IPS-15b (cell line): ENCODE measurements around the gene CEP72.
"Not testable (repeated sequence)": the region's sequence is repeated elsewhere in the genome, so short reads cannot be mapped to it uniquely, and the experiment has no call there.

Experiments
- H3K27me3 ChIP-seq: one replicate; pipeline ENCODE4 v1.6.1; 2013; ENCODE audit warnings: low read length; ENCODE audit not compliant: control insufficient read depth, insufficient read depth
- H3K36me3 ChIP-seq: one replicate; pipeline ENCODE4 v1.6.1; 2013; ENCODE audit warnings: low read length; ENCODE audit not compliant: control insufficient read depth, insufficient read depth
- H3K4me1 ChIP-seq: one replicate; pipeline ENCODE4 v1.6.1; 2013; ENCODE audit warnings: mild to moderate bottlenecking, low read length; ENCODE audit not compliant: control insufficient read depth, insufficient read depth
- H3K4me3 ChIP-seq: one replicate; pipeline ENCODE4 v1.5.1; 2013; ENCODE audit warnings: low read depth, low read length
- H3K9ac ChIP-seq: one replicate; pipeline ENCODE4 v1.6.1; 2013; ENCODE audit warnings: low read depth, mild to moderate bottlenecking, low read length
- H3K9me3 ChIP-seq: one replicate; pipeline ENCODE4 v1.6.1; 2013; ENCODE audit warnings: mild to moderate bottlenecking, low read length; ENCODE audit not compliant: control insufficient read depth, insufficient read depth

Gene CEP72

DNA sequence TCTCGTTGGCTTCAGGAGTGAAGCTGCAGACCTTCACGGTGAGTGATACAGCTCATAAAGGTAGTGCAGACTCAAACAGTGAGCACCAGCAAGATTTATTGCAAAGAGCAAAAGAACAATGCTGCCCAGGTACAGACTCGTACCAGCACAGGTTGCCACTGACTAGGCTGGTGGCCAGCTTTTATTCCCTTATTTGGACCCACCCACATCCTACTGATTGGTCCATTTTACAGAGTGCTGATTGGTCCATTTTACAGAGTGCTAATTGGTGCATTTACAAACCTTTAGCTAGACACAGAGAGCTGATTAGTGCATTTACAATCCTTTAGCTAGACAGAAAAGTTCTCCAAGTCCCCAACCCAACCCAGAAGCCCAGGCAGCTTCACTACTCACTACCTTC, 29.7 kb upstream of the CEP72 start:
- not testable (repeated sequence) for H3K4me3 ChIP-seq, H3K4me1 ChIP-seq, H3K36me3 ChIP-seq, H3K9me3 ChIP-seq, H3K9ac ChIP-seq
- H3K27me3 ChIP-seq = peaks cover 36% of the 10 kb centered on the region

DNA sequence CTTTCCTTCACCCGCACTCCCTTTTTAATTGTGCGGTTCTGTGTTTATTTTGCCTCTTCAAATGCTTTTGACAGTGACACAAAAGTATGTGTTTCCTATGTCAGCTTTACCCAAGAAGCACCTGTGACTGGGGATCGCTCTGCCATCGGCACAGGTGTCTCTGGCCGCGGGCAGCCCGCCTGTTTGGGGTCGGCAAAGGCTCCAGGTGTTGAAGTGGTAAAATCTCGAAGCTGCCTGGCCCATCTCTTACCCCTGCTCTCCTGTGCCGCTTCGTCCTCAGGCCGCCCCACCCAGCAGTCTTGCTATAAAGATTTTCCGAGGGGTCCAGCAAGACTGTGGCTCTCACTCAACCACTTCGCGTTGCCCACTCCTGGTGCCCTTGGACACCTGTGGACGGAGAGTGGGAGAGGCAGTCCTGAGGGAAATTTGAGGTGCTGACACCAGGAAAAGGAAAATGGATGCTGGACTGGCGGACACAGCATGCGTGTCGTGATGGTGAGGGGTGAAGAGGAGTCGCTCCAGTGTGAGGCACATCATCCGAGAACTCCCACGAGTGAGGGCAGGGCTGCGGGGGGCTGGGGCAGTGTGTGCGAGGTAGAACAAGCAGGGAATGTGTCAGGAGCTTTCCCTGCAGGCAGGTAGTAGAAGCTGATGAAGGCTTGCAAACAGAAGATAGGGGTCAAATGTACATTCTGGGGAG, 29.1 kb upstream of the CEP72 start:
- Histone ChIP-seq H3K9me3 (no peaks in the 10 kb centered on the region), H3K36me3 (no peaks in the 10 kb centered on the region), H3K4me1 (peaks cover 5% of the 10 kb centered on the region), H3K4me3 (no peak overlapping the region), H3K9ac (no peak overlapping the region), H3K27me3 (peaks cover 32% of the 10 kb centered on the region)

DNA sequence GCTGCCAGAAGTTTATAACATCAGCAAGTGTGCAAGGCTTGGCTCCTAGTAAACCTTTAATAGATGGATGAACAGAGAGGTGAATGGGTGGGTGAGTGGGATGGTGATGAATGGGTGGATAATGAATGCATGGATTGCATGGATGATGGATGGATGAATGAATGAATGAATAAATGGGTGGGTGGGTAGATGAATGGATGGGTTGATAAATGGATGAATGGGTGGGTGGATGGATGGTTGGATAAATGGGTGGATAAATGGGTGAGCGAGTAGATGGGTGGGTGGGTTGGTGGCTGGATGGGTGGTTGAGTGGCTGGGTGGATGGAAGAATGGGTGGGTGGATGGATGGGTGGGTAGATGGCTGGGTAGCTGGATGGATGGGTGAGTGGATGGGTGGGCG, 28.5 kb upstream of the CEP72 start:
- peaks cover 26% of the 10 kb centered on the region for H3K27me3 ChIP-seq
- peaks cover 5% of the 10 kb centered on the region for H3K4me1 ChIP-seq
- H3K9me3 ChIP-seq = no peaks in the 10 kb centered on the region
- H3K9ac ChIP-seq = no peak overlapping the region
- H3K4me3 ChIP-seq = no peak overlapping the region
- no peaks in the 10 kb centered on the region for H3K36me3 ChIP-seq

DNA sequence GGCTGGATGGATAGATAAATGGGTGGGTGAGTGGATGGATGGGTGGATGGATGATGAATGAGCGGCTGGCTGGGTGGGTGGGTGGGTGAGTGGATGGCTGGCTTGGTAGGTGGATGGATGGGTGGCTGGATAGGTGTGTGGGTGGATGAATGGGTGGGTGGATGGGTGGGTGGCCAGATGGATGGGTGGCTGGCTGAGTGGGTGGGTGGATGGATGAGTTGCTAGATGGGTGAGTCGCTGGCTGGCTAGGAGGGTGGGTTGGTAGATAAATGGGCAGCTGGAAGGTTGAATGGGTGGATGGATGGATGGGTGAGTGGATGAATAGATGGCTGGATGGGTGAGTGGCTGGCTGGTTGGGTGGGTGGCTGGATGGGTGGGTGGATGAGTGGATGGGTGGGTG, 27.9 kb upstream of the CEP72 start:
- H3K4me1 ChIP-seq = peaks cover 5% of the 10 kb centered on the region

DNA sequence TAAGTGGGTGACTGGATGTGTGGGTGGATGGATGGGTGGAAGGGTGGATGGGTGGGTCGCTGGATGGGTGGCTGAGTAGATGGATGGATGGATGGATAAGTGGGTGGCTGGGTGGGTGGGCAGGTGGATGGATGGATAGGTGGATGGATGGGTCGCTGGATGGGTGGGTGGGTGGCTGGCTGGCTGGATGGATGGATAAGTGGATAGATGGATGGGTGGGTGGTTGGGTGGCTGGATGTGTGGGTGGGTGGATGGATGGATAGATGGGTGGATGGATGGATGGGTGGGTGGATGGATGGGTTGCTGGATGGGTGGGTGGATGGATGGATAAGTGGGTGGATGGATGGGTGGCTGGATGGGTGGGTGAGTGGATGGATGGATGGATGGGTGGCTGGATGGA, 27.3 kb upstream of the CEP72 start:
- H3K9me3 ChIP-seq = no peaks in the 10 kb centered on the region
- H3K36me3 ChIP-seq = no peaks in the 10 kb centered on the region
- peaks cover 21% of the 10 kb centered on the region for H3K27me3 ChIP-seq
- no peak overlapping the region for H3K4me3 ChIP-seq
- no peak overlapping the region for H3K9ac ChIP-seq
- peaks cover 2% of the 10 kb centered on the region for H3K4me1 ChIP-seq

More for the DNA sequence above, 27.9 kb upstream of the CEP72 start:
- peaks cover 24% of the 10 kb centered on the region for H3K27me3 ChIP-seq
- no peaks in the 10 kb centered on the region for H3K36me3 ChIP-seq
- no peak overlapping the region for H3K4me3 ChIP-seq
- H3K9ac ChIP-seq = no peak overlapping the region
- no peaks in the 10 kb centered on the region for H3K9me3 ChIP-seq

DNA sequence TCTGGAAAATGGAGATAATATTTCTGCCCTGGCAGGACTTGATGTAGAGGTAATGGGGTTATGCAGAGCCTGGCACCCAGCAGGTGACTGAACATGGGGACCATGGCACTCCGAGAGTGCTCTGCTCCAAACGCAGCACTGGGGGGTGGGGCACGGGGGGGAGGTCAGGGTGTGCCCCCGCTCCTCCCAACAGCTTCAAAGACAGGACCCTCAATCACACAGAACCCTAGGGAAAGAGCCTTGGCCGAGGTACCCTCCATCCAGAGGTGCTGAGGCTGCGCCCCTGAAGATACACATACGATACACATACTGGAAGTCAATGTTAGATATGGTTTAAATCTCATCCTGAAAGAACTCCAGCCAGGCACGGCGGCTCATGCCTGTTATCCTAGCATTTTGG, 26.6 kb upstream of the CEP72 start:
- no peaks in the 10 kb centered on the region for H3K36me3 ChIP-seq
- no peak overlapping the region for H3K9ac ChIP-seq
- no peaks in the 10 kb centered on the region for H3K9me3 ChIP-seq
- no peak overlapping the region for H3K4me3 ChIP-seq
- H3K27me3 ChIP-seq = peaks cover 21% of the 10 kb centered on the region
- peaks cover 2% of the 10 kb centered on the region for H3K4me1 ChIP-seq

DNA sequence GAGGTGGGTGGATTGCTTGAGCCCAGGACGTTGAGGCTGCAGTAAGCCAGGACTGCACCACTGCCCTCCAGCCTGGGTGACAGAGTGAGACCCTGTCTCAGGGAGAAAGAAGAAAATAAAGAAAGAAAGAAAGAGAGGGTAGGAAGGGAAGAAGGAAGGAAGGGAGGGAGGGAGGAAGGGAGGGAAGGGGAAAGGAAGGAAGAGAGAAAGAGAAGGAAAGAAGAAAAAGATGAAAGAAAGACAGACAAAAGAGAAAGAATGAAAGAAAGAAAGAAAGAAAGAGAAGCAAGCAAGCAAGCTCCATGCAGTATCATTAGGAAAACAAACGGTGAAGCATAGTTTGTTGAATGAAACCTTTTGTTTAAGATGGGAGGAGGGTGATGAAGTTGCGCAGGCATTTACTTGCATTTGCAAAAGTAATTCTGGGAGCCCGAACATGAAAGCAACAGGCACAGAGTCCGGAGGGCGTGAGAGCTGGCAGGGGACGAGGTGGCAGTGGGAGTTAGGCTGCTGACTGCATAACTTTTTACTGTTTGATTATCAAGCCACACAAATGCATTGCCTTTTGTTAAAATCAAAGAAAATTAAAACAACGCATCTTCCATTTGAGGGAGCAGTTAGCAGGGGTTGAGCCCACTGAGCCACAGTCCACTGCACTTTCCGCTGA, 26.0 kb upstream of the CEP72 start:
- Histone ChIP-seq H3K27me3 (peaks cover 18% of the 10 kb centered on the region), H3K4me1 (peaks cover 2% of the 10 kb centered on the region), H3K9ac (no peak overlapping the region), H3K4me3 (no peak overlapping the region), H3K36me3 (no peaks in the 10 kb centered on the region), H3K9me3 (no peaks in the 10 kb centered on the region)

DNA sequence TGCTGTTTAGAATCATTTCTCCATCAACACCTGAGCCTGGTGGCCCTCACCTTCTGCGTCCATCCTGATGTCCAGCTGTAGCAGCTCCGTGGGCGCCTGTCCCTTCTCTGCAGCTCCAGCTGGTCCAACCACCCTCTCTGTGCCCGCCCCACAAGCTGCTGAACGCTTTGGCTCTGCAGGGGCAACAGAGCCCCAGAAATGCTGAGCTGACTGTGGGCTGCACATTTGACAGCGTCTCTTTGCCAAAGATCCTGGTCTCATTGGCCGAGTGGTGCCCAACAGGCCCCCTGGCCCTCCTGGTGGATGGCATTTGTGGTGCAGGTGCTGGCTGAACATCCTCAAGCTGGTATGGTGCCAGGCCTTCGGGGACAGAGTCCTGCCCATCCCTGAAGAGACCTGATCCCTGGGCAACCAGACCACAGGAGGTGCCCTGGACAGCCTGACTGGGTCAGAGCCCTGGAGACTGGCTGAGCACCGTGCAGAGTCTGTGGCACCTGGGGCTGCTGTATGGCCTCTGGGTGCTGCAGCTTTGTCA, 25.3 kb upstream of the CEP72 start:
- H3K9me3 ChIP-seq = no peaks in the 10 kb centered on the region
- H3K4me1 ChIP-seq = peaks cover 2% of the 10 kb centered on the region
- no peaks in the 10 kb centered on the region for H3K36me3 ChIP-seq
- H3K4me3 ChIP-seq = no peak overlapping the region
- H3K27me3 ChIP-seq = peaks cover 12% of the 10 kb centered on the region
- no peak overlapping the region for H3K9ac ChIP-seq

DNA sequence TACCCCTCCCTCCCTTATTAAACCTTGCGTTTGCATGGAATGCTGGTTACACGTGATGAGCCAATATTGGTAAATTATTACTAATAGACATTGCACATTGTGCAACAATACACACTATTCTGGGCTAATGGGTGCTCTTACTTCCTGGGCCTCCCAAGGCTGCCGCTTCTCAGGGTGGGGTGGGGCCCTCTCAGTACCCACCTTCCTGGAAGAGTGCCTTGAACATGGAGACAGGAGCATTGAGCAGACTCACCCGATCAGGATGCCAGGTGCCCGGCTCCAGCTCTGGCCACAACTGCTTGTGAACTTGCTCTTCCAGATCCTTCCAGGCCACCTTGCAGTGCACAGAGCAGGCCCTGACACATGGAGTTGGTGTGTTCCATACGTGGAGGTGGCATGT, 24.7 kb upstream of the CEP72 start:
- Histone ChIP-seq H3K9me3 (no peaks in the 10 kb centered on the region), H3K4me1 (peaks cover 2% of the 10 kb centered on the region), H3K36me3 (no peaks in the 10 kb centered on the region), H3K4me3 (no peak overlapping the region), H3K9ac (no peak overlapping the region), H3K27me3 (peaks cover 6% of the 10 kb centered on the region)

DNA sequence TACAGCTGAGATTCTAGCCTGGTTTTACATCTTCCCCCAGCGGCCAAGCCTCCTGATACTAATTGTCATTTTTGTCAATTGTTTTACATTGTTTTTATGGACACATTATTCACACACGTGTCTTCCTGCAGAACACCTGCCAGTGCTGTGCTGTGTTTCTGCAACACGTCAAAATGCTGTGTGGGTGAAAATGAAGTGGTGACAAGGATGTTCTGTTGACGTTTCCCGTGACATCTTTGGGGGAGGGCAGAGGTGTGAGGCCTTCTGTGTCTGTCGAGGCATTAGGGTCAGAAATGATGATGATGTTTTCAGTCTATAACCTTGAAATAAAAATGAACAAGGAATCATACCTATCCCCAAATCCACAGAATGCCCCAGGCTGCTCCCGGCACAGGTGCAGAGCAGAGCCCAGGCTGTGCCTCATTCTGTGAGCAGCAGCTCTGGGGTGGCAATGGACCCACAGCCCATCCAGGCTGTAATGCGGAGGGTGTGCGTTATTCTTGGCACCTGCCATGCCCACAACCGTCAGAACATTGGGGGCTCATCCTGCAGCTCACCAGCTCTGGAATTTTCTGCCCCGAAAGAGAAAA, 23.6 kb upstream of the CEP72 start:
- H3K36me3 ChIP-seq = no peaks in the 10 kb centered on the region
- H3K4me1 ChIP-seq = peaks cover 2% of the 10 kb centered on the region
- no peaks in the 10 kb centered on the region for H3K9me3 ChIP-seq
- peaks cover 6% of the 10 kb centered on the region for H3K27me3 ChIP-seq
- no peak overlapping the region for H3K9ac ChIP-seq
- H3K4me3 ChIP-seq = no peak overlapping the region

DNA sequence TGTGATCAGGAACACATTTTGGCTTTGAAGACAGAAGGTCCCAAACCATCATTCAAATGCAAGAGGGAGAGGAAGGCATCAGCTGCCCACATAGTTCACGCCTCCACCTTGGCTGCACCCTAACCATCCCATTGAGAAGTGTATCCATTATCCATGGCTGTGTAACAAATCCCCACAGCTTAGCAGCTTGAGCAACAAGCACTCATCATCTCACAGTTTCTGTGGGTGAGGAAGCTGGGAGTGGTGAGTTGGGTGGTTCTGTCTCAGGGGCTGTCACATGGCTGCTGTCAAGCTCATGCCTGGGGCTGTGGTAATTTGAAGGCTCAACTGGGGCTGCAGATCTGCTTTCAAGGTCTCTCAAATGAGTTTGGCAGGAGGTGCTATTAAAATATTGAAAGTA, 23.0 kb upstream of the CEP72 start:
- H3K4me3 ChIP-seq = no peak overlapping the region
- H3K9ac ChIP-seq = no peak overlapping the region
- H3K9me3 ChIP-seq = no peaks in the 10 kb centered on the region
- H3K4me1 ChIP-seq = peaks cover 2% of the 10 kb centered on the region
- peaks cover 6% of the 10 kb centered on the region for H3K27me3 ChIP-seq
- H3K36me3 ChIP-seq = no peaks in the 10 kb centered on the region

DNA sequence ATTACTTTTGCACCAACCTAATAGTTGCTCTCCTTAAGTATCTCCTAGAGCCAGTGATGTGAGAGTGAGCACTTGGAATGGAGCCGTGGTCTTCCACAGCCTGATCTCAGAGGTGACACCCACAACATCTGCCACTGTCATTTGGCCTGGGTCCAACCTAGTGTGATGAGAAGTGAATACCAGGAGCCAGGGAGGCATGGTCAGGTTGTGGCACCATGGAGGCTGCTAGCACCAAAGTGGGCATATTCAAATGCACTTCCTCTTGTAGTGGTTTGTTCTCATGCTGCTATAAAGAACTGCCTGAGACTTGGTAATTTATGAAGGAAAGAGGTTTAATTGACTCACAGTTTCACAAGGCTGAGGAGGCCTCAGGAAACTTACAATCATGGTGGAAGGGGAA, 22.6 kb upstream of the CEP72 start:
- H3K9ac ChIP-seq = no peak overlapping the region
- peaks cover 6% of the 10 kb centered on the region for H3K27me3 ChIP-seq
- no peak overlapping the region for H3K4me3 ChIP-seq
- peaks cover 2% of the 10 kb centered on the region for H3K4me1 ChIP-seq
- no peaks in the 10 kb centered on the region for H3K36me3 ChIP-seq
- no peaks in the 10 kb centered on the region for H3K9me3 ChIP-seq
